PC-9 (cell line): ENCODE results near the gene CYP27B1.

Source experiments
- CTCF ChIP-seq: fragments of 200-600 bp; sonication (generic); conservative IDR thresholded peaks from 2 replicates; pipeline ENCODE4 v1.6.1; 2017; ENCODE audit warnings: mixed run types, antibody characterized with exemption, mild to moderate bottlenecking, moderate library complexity
- EZH2 ChIP-seq: fragments of 200-600 bp; sonication (generic); IDR thresholded peaks from 2 replicates; pipeline ENCODE4 v1.8.0; 2017; ENCODE audit warnings: antibody characterized with exemption, low read depth

GRCh38 chr12:57781801-57782200, 14.9 kb upstream of the CYP27B1 start:
- TF ChIP-seq EZH2 (no peak), CTCF (no peak)
